ENCODE measurements around the gene KIF21A. TPM values are rescaled to one million over a fixed set of nuclear protein-coding genes. Genes with fewer than 3 reads are reported as not detected.

KIF21A gene
- total RNA-seq, 2 experiments from 2014 or later: 1.1 TPM; not detected in 1

- intact Hi-C loops (cut with micrococcal nuclease; ENCODE audit: unreplicated experiment): no loop called here
- POLR2A ChIA-PET: interaction anchor here (0.5 to 0.9 kb wide), 3 partner anchors 11 to 160 kb away, joined by 3 read pairs; no protein-coding TSS in a partner anchor
- Histone ChIP-seq H3K79me2 (ENCODE audit: insufficient read depth, low read depth, low read length) (no peaks in the 10 kb centered on the region), H3K4me3 (ENCODE audit: low read depth, low read length, poor library complexity, severe bottlenecking) (no peak overlapping the region), H3K9me3 (ENCODE audit: low read length) (no peaks in the 10 kb centered on the region), H3K9me2 (ENCODE audit: insufficient read depth, low read length) (no peaks in the 10 kb centered on the region), H2AFZ (ENCODE audit: low read length) (no peak overlapping the region), H3K27ac (ENCODE audit: low read depth, low read length, poor library complexity, severe bottlenecking) (no peak overlapping the region), H3K4me2 (ENCODE audit: low read length) (no peak overlapping the region), H4K20me1 (ENCODE audit: insufficient read depth, low read length) (no peaks in the 10 kb centered on the region), H3K4me1 (ENCODE audit: insufficient read depth, low read length, poor library complexity, severe bottlenecking) (no peaks in the 10 kb centered on the region), H3K36me3 (ENCODE audit: insufficient read depth, low read length) (no peaks in the 10 kb centered on the region)
- TF ChIP-seq EZH2phosphoT487 (IDR thresholded peaks at IDR 0.05; ENCODE audit: borderline replicate concordance, low read depth, low read length) (no peak), CTCF (conservative IDR thresholded peaks at IDR 0.05; ENCODE audit: low read length) (no peak)
- CTCF ChIA-PET (ENCODE audit: unreplicated experiment): no interaction called here
- no TSS peak for BruUV-seq (replicated peaks)
- no peak for DNase-seq (ENCODE audit: low spot score)
Measured at GRCh38 chr12:39464976-39465695, 22.2 kb upstream of the KIF21A start.

GRCh38 chr12:39461059-39461458 lies 18.1 kb upstream of the KIF21A start:
- POLR2A ChIA-PET: no interaction called here
- no peaks in the 10 kb centered on the region for H3K79me2 ChIP-seq (ENCODE audit: insufficient read depth, low read depth, low read length)

More at GRCh38 chr12:39461059-39461458, 18.1 kb upstream of the KIF21A start:
- Histone ChIP-seq H3K9me2 (ENCODE audit: insufficient read depth, low read length) (no peaks in the 10 kb centered on the region), H3K9me3 (ENCODE audit: low read length) (no peaks in the 10 kb centered on the region), H3K27ac (ENCODE audit: low read depth, low read length, poor library complexity, severe bottlenecking) (no peak overlapping the region), H3K4me2 (ENCODE audit: low read length) (no peak overlapping the region), H2AFZ (ENCODE audit: low read length) (no peak overlapping the region), H4K20me1 (ENCODE audit: insufficient read depth, low read length) (no peaks in the 10 kb centered on the region), H3K4me1 (ENCODE audit: insufficient read depth, low read length, poor library complexity, severe bottlenecking) (no peaks in the 10 kb centered on the region), H3K36me3 (ENCODE audit: insufficient read depth, low read length) (no peaks in the 10 kb centered on the region), H3K4me3 (ENCODE audit: low read depth, low read length, poor library complexity, severe bottlenecking) (no peak overlapping the region)
- TF ChIP-seq CTCF (conservative IDR thresholded peaks at IDR 0.05; ENCODE audit: low read length) (no peak), EZH2phosphoT487 (IDR thresholded peaks at IDR 0.05; ENCODE audit: borderline replicate concordance, low read depth, low read length) (no peak)
- BruUV-seq (replicated peaks): no TSS peak
- CTCF ChIA-PET (ENCODE audit: unreplicated experiment): no interaction called here
- DNase-seq (ENCODE audit: low spot score): no peak
- intact Hi-C loops (cut with micrococcal nuclease; ENCODE audit: unreplicated experiment): no loop called here

Measured in OCI-LY7 (cell line).